Activated naive CD4-positive, alpha-beta T cell treated with anti-CD3 and anti-CD28 coated beads, Interleukin-2, amount 50 U/mL, for 24 hours (primary cell): ENCODE data around the gene SPECC1.
"Not testable (repeated sequence)": the region's sequence is repeated elsewhere in the genome, so short reads cannot be mapped to it uniquely, and the experiment has no call there.

Source experiments
- H3K27ac Mint-ChIP-seq: one replicate; pipeline ENCODE4 v1.8.0; 2021; ENCODE audit warnings: mild to moderate bottlenecking, mixed read lengths
- H3K27me3 Mint-ChIP-seq: one replicate; pipeline ENCODE4 v1.8.0; 2021; ENCODE audit warnings: mixed read lengths
- H3K36me3 Mint-ChIP-seq: one replicate; pipeline ENCODE4 v1.8.0; 2021; ENCODE audit warnings: mixed read lengths
- H3K4me1 Mint-ChIP-seq: one replicate; pipeline ENCODE4 v1.8.0; 2021; ENCODE audit warnings: mixed read lengths
- H3K4me3 Mint-ChIP-seq: one replicate; pipeline ENCODE4 v1.8.0; 2021; ENCODE audit warnings: mild to moderate bottlenecking, mixed read lengths
- H3K9me3 Mint-ChIP-seq: one replicate; pipeline ENCODE4 v1.8.0; 2021; ENCODE audit warnings: mixed read lengths

Gene SPECC1

DNA sequence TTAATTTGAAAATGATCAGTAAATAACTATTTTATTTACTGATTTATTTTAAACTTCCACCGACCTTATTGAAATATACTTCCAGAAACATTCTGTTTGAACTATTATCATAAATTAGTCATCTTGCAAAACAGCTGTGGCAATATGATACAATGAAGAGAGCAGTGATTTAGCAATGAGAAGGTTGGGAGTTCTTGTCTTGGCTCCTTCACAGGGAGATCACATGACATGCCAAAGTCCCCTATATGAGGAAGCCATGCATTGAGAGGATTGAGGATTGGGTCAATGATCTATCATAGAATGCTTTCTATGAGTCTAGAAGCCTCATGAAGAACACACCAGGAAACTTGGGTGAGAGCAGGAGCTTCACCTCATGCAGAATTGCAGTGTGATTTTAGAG, 235.5 kb downstream of the SPECC1 start:
- Mint-ChIP-seq H3K27ac (no peak overlapping the region), H3K9me3 (peaks cover 3% of the 10 kb centered on the region), H3K4me1 (peaks cover 60% of the 10 kb centered on the region), H3K36me3 (peaks cover under 1% of the 10 kb centered on the region), H3K27me3 (no peaks in the 10 kb centered on the region), H3K4me3 (no peak overlapping the region)

GRCh38 chr17:20246692-20247091, 237.5 kb downstream of the SPECC1 start:
- Mint-ChIP-seq H3K27ac (peak overlapping the region; percentile 96), H3K4me1 (peaks cover 59% of the 10 kb centered on the region), H3K9me3 (peaks cover 5% of the 10 kb centered on the region), H3K27me3 (no peaks in the 10 kb centered on the region), H3K4me3 (peak overlapping the region; percentile 46), H3K36me3 (peaks cover 2% of the 10 kb centered on the region)

DNA sequence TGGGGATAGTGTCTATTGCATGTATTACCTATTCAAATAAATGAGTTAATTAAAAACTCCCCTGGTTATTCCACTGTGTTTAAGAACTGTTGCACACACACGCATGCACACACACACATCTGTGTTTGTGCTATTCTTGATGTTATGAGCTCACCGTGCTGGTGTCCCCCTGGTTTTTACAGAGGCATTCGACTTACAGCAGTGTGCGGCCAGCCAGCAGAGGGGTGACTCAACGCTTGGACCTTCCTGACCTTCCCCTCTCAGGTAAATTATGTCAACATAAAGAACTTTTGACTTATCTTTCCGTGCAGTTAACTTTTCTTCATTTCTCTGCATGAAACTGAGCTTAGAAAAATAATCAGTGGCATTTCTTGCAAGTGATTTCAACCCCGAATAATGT, 244.2 kb downstream of the SPECC1 start:
- Mint-ChIP-seq H3K9me3 (peaks cover 9% of the 10 kb centered on the region), H3K4me1 (peaks cover 56% of the 10 kb centered on the region), H3K27me3 (no peaks in the 10 kb centered on the region), H3K4me3 (no peak overlapping the region), H3K36me3 (peaks cover 7% of the 10 kb centered on the region), H3K27ac (peak overlapping the region; percentile 60)

DNA sequence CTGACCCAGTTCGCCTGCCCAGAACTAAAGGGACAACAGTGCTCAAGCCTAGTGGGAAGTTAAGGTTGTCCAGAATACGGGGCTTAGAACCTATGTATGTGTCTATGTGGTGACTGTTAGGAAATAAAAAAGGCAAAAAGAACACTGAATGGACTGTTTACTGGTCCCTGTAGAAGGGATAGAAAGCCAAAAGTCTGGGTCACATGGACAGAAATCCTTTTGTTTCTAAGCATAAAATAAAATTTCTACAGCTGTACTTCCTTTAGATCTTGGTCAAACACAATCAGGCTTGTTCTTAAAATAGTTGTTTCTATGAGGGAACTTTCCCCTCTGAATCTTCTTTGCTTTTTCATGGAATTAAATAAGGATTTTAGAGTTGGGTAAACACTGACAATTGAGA, 245.4 kb downstream of the SPECC1 start:
- Mint-ChIP-seq H3K36me3 (peaks cover 12% of the 10 kb centered on the region), H3K9me3 (peaks cover 8% of the 10 kb centered on the region), H3K4me1 (peaks cover 54% of the 10 kb centered on the region), H3K27me3 (no peaks in the 10 kb centered on the region), H3K27ac (peak overlapping the region; percentile 52), H3K4me3 (no peak overlapping the region)

DNA sequence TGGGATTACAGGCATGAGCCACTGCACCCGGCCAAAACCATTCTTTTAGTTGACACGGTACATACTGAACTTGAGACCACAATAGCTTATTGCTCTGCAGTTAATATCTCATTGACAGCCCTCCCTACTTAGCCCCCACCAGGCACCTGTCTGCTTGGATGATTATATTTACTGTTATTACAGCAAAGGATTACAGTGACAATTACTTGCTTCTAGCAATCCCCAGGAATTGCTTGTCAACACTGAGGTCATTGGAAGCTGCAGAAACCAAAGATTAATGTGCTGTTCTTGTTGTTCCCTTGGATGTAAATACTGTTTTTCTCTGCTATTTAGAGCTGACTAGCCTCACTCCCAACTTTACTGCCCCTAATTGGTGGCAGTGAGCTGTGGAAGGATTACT, 247.0 kb downstream of the SPECC1 start:
- H3K27ac Mint-ChIP-seq, result no peak overlapping the region
- peaks cover 9% of the 10 kb centered on the region for H3K36me3 Mint-ChIP-seq
- H3K4me3 Mint-ChIP-seq, result no peak overlapping the region
- peaks cover 56% of the 10 kb centered on the region for H3K4me1 Mint-ChIP-seq
- H3K9me3 Mint-ChIP-seq, result peaks cover 4% of the 10 kb centered on the region
- no peaks in the 10 kb centered on the region for H3K27me3 Mint-ChIP-seq

DNA sequence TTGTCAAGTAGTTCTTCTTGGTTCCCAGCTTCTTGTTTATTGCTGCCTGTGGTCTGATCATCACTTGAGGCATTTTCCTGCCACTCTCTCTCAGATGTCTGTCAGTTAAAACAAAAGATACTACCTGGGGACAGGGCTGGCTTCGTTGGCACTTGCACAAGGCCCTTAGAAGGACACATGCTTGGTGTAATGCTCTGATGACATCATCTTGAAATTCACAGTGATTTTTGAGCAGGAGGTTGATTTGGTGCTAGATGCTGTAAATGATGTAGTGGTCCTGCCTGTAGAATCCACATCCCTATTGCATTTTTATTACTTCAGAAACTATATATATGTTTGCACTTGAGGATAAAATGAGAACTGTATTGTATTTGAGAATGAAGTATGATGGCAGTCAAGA, 247.8 kb downstream of the SPECC1 start:
- Mint-ChIP-seq H3K9me3 (peaks cover 4% of the 10 kb centered on the region), H3K27me3 (no peaks in the 10 kb centered on the region), H3K27ac (no peak overlapping the region), H3K4me3 (no peak overlapping the region), H3K36me3 (peaks cover 9% of the 10 kb centered on the region), H3K4me1 (peaks cover 62% of the 10 kb centered on the region)

GRCh38 chr17:20257798-20258197, 248.6 kb downstream of the SPECC1 start:
- Mint-ChIP-seq H3K27ac (no peak overlapping the region), H3K27me3 (no peaks in the 10 kb centered on the region), H3K9me3 (peaks cover 4% of the 10 kb centered on the region), H3K36me3 (peaks cover 9% of the 10 kb centered on the region), H3K4me3 (no peak overlapping the region), H3K4me1 (peaks cover 68% of the 10 kb centered on the region)

GRCh38 chr17:20259668-20260067, 250.5 kb downstream of the SPECC1 start:
- H3K9me3 Mint-ChIP-seq, result peaks cover 4% of the 10 kb centered on the region

DNA sequence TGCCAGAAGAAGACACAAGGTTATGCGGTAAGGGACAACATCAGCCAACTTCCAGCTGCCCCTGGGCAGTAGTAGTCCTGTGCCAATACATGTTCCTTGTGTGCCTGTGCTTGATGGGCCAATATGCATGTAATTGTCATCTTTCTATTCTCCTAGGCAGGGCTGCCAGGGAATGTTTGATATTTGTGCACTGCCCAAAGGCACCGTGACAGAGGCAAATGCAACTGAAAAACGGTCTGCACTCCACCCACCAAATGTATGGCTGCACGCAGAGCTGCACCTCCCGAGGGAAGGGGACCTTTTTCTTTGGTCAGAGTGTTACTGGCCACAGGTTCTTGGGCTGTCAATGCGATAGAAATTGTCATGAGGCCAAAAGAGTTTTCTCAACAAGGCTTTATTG, 251.1 kb downstream of the SPECC1 start:
- peaks cover 9% of the 10 kb centered on the region for H3K36me3 Mint-ChIP-seq
- no peaks in the 10 kb centered on the region for H3K9me3 Mint-ChIP-seq
- H3K4me3 Mint-ChIP-seq, result peak overlapping the region; percentile 7
- H3K27ac Mint-ChIP-seq, result no peak overlapping the region
- no peaks in the 10 kb centered on the region for H3K27me3 Mint-ChIP-seq
- peaks cover 63% of the 10 kb centered on the region for H3K4me1 Mint-ChIP-seq

More at GRCh38 chr17:20259668-20260067, 250.5 kb downstream of the SPECC1 start:
- no peaks in the 10 kb centered on the region for H3K27me3 Mint-ChIP-seq
- H3K27ac Mint-ChIP-seq, result no peak overlapping the region
- no peak overlapping the region for H3K4me3 Mint-ChIP-seq
- peaks cover 9% of the 10 kb centered on the region for H3K36me3 Mint-ChIP-seq
- peaks cover 63% of the 10 kb centered on the region for H3K4me1 Mint-ChIP-seq

DNA sequence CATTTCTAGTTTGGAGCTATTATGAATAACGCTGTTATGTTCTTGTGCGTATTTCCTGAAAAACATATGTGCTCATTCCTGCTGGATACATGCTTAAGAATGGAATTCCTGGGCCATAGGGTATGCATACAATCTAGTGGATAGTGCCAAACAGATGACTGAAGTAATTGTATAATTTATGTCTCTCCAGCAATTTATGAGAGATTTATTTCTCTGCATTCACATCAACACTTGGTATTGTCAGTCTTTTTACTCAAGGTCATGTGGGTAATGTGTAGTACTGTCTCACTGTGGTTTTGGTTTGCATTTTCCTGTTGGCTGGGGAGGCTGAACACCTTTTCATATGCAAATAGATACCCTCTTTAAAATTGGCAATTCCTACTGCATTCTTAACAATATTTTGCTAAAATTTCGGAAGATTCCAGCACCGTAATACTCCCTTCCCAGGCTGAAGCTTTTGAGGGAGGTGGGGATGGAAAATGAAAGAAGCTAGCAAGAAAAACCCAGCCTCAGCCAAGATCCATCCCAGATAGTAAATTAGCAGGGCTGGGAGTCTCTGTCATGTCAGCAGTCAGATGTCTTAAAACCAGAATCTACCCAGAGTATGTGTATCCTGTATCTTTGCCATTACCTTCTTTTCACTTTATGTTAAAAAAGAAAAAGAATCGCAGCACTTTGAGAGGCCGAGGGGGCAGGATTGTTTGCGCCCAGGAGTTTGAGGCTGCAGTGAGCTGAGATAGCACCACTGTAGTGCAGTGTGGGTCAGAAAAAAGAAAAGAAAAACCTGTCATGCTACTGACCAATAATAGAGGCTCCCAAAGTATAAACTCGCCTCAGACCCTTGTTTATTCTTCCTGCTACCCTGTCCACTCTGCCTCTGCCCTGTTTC, 253.3 kb downstream of the SPECC1 start:
- H3K4me1 Mint-ChIP-seq, result peaks cover 72% of the 10 kb centered on the region
- no peaks in the 10 kb centered on the region for H3K27me3 Mint-ChIP-seq
- H3K36me3 Mint-ChIP-seq, result peaks cover 9% of the 10 kb centered on the region
- H3K4me3 Mint-ChIP-seq, result peak overlapping the region; percentile 49
- H3K27ac Mint-ChIP-seq, result peak overlapping the region; percentile 73
- H3K9me3 Mint-ChIP-seq, result no peaks in the 10 kb centered on the region

DNA sequence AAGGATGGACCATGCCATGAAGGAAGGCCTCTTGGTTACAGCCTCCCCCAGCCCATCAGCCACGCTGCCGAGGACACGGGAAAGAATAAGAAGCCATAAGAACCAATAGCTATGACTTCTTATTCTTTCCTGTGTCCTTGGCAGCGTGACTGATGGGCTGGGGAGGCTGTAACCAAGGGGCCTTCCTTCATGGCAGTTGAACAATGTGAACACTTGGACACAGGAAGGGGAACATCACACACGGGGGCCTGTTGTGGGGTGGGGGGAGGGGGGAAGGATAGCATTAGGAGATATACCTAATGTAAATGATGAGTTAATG, 253.9 kb downstream of the SPECC1 start:
- H3K9me3 Mint-ChIP-seq, H3K36me3 Mint-ChIP-seq, H3K4me3 Mint-ChIP-seq, H3K27me3 Mint-ChIP-seq: not testable (repeated sequence)
- peaks cover 78% of the 10 kb centered on the region for H3K4me1 Mint-ChIP-seq
- H3K27ac Mint-ChIP-seq, result peak overlapping the region; percentile 73

GRCh38 chr17:20263595-20263994, 254.4 kb downstream of the SPECC1 start:
- H3K36me3 Mint-ChIP-seq, result peaks cover 2% of the 10 kb centered on the region
- no peaks in the 10 kb centered on the region for H3K9me3 Mint-ChIP-seq
- H3K4me1 Mint-ChIP-seq, result peaks cover 80% of the 10 kb centered on the region
- no peak overlapping the region for H3K27ac Mint-ChIP-seq
- no peaks in the 10 kb centered on the region for H3K27me3 Mint-ChIP-seq
- no peak overlapping the region for H3K4me3 Mint-ChIP-seq

GRCh38 chr17:20264996-20265395, 255.8 kb downstream of the SPECC1 start:
- Mint-ChIP-seq H3K27me3 (no peaks in the 10 kb centered on the region), H3K36me3 (no peaks in the 10 kb centered on the region), H3K4me1 (peaks cover 88% of the 10 kb centered on the region), H3K4me3 (no peak overlapping the region), H3K9me3 (no peaks in the 10 kb centered on the region), H3K27ac (peak overlapping the region; percentile 76)

DNA sequence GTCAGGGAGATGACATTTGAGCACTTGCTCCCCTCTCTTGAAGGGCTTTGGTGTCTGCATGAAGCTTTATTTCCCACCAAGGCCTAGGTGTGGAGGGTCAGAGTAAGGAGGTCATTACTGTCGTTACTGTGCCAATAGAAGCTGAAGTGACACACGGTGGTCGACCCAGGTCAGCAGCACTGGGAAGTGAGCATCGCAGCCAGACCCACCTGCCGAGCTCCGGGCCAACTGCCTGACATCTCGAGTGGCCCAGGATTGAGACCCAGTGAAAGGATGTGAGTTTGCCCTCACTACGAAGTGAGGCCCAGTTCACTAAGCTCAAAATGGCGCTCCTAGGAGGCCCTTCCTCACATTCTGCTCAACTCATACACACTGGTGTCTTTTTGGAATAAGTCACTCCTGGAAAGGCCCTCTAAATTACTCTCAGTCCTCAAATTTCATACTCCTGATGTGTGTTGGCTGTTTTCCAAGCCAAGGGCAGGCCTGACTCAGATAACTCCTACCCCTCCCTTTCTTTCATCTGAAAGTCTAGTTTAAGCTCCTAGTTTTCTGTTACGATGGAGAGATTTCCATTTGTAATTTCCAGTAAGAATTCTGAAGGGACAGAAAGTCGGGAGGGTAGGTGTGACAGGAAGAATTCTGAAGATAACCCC, 257.8 kb downstream of the SPECC1 start:
- Mint-ChIP-seq H3K4me1 (peaks cover 91% of the 10 kb centered on the region), H3K36me3 (no peaks in the 10 kb centered on the region), H3K27me3 (no peaks in the 10 kb centered on the region), H3K4me3 (no peak overlapping the region), H3K9me3 (no peaks in the 10 kb centered on the region), H3K27ac (peak overlapping the region; percentile 70)

GRCh38 chr17:20267459-20267842, 258.3 kb downstream of the SPECC1 start:
- peak overlapping the region; percentile 20 for H3K4me3 Mint-ChIP-seq
- no peaks in the 10 kb centered on the region for H3K36me3 Mint-ChIP-seq
- H3K9me3 Mint-ChIP-seq, result peaks cover 4% of the 10 kb centered on the region
- H3K4me1 Mint-ChIP-seq, result peaks cover 91% of the 10 kb centered on the region
- H3K27me3 Mint-ChIP-seq, result no peaks in the 10 kb centered on the region
- H3K27ac Mint-ChIP-seq, result peak overlapping the region; percentile 78

GRCh38 chr17:20270369-20270768, 261.2 kb downstream of the SPECC1 start:
- Mint-ChIP-seq H3K9me3 (peaks cover 5% of the 10 kb centered on the region), H3K36me3 (no peaks in the 10 kb centered on the region), H3K4me3 (no peak overlapping the region), H3K27me3 (no peaks in the 10 kb centered on the region), H3K27ac (no peak overlapping the region), H3K4me1 (peaks cover 95% of the 10 kb centered on the region)
